DND-41 (cell line): ENCODE data around the gene TRUB2.

Experiments used
- CTCF ChIP-seq: IDR thresholded peaks from 2 replicates; pipeline ENCODE4 v1.5.1; 2012; ENCODE audit warnings: borderline replicate concordance, low read length, moderate library complexity, mild to moderate bottlenecking; ENCODE audit not compliant: poor library complexity, severe bottlenecking; ENCODE audit errors: extremely low read depth
- EZH2 ChIP-seq: IDR thresholded peaks from 3 replicates; pipeline ENCODE4 v1.6.1; 2012; ENCODE audit warnings: borderline replicate concordance, low read depth, mild to moderate bottlenecking, moderate library complexity, low read length, inconsistent platforms; ENCODE audit not compliant: severe bottlenecking

- no peak for TF ChIP-seq CTCF
- no peak for TF ChIP-seq EZH2
These were observed 306 bp downstream of the TRUB2 start for GRCh38 chr9:128321879-128322403.
